Rectal smooth muscle tissue (tissue), 1 donor: Measurements from ENCODE around the gene ZNF335.

Source experiments
- H3K27ac ChIP-seq: one replicate; pipeline ENCODE4 v1.7.0; 2013; ENCODE audit warnings: low read depth, low read length, inconsistent platforms
- H3K27me3 ChIP-seq: one replicate; pipeline ENCODE4 v1.7.0; 2013; ENCODE audit warnings: low read length; ENCODE audit not compliant: control insufficient read depth, insufficient read depth
- H3K36me3 ChIP-seq: one replicate; pipeline ENCODE4 v1.7.0; 2013; ENCODE audit warnings: low read length; ENCODE audit not compliant: control insufficient read depth, insufficient read depth
- H3K4me1 ChIP-seq: one replicate; pipeline ENCODE4 v1.7.0; 2013; ENCODE audit warnings: low read length; ENCODE audit not compliant: control insufficient read depth, insufficient read depth
- H3K4me3 ChIP-seq: one replicate; pipeline ENCODE4 v1.7.0; 2013; ENCODE audit warnings: low read length
- H3K9ac ChIP-seq: one replicate; pipeline ENCODE4 v1.7.0; 2013; ENCODE audit warnings: low read length

The ZNF335 gene

GRCh38 chr20:45912344-45912682 lies 59.7 kb downstream of the ZNF335 start:
- no peaks in the 10 kb centered on the region for H3K36me3 ChIP-seq
- H3K27ac ChIP-seq = peak overlapping the region; percentile 37
- no peaks in the 10 kb centered on the region for H3K27me3 ChIP-seq
- peaks cover 7% of the 10 kb centered on the region for H3K4me1 ChIP-seq
- H3K4me3 ChIP-seq = peak overlapping the region; percentile 83
- no peak overlapping the region for H3K9ac ChIP-seq

GRCh38 chr20:45911486-45912343 lies 60.3 kb downstream of the ZNF335 start, which contains the start of gene PLTP:
TSS of gene PLTP (minus strand) at chr20:45912155. CDS start at chr20:45911452, 703 bp downstream.
- Histone ChIP-seq H3K4me1 (peaks cover 7% of the 10 kb centered on the region), H3K36me3 (no peaks in the 10 kb centered on the region), H3K27me3 (no peaks in the 10 kb centered on the region), H3K27ac (peak within 1 kb of the TSS; percentile 82), H3K4me3 (peak within 1 kb of the TSS; percentile 83), H3K9ac (peak within 1 kb of the TSS; percentile 73)

- Histone ChIP-seq H3K36me3 (no peaks in the 10 kb centered on the region), H3K27me3 (no peaks in the 10 kb centered on the region), H3K4me3 (peak overlapping the region; percentile 83), H3K4me1 (peaks cover 7% of the 10 kb centered on the region), H3K27ac (peak overlapping the region; percentile 82), H3K9ac (no peak overlapping the region)
These were observed 61.1 kb downstream of the ZNF335 start for GRCh38 chr20:45910670-45911485.

GRCh38 chr20:45909817-45910669 lies 62.0 kb downstream of the ZNF335 start:
- Histone ChIP-seq H3K36me3 (no peaks in the 10 kb centered on the region), H3K9ac (no peak overlapping the region), H3K27ac (peak overlapping the region; percentile 51), H3K27me3 (no peaks in the 10 kb centered on the region), H3K4me1 (peaks cover 7% of the 10 kb centered on the region), H3K4me3 (no peak overlapping the region)

GRCh38 chr20:45909336-45909808 lies 62.6 kb downstream of the ZNF335 start:
- Histone ChIP-seq H3K9ac (no peak overlapping the region), H3K27ac (no peak overlapping the region), H3K4me3 (no peak overlapping the region), H3K27me3 (no peaks in the 10 kb centered on the region), H3K4me1 (peaks cover 7% of the 10 kb centered on the region), H3K36me3 (no peaks in the 10 kb centered on the region)

GRCh38 chr20:45908084-45908483 lies 63.9 kb downstream of the ZNF335 start:
- Histone ChIP-seq H3K27ac (no peak overlapping the region), H3K4me1 (peaks cover 7% of the 10 kb centered on the region), H3K4me3 (no peak overlapping the region), H3K9ac (no peak overlapping the region), H3K27me3 (no peaks in the 10 kb centered on the region), H3K36me3 (no peaks in the 10 kb centered on the region)

GRCh38 chr20:45907219-45907948 lies 64.6 kb downstream of the ZNF335 start:
- no peak overlapping the region for H3K27ac ChIP-seq
- H3K27me3 ChIP-seq = no peaks in the 10 kb centered on the region
- no peaks in the 10 kb centered on the region for H3K36me3 ChIP-seq
- H3K9ac ChIP-seq = no peak overlapping the region
- H3K4me1 ChIP-seq = peaks cover 6% of the 10 kb centered on the region
- no peak overlapping the region for H3K4me3 ChIP-seq

GRCh38 chr20:45905505-45906079 lies 66.4 kb downstream of the ZNF335 start:
- H3K9ac ChIP-seq = no peak overlapping the region
- H3K27me3 ChIP-seq = no peaks in the 10 kb centered on the region
- H3K27ac ChIP-seq = no peak overlapping the region
- no peak overlapping the region for H3K4me3 ChIP-seq
- H3K4me1 ChIP-seq = no peaks in the 10 kb centered on the region
- peaks cover 5% of the 10 kb centered on the region for H3K36me3 ChIP-seq

GRCh38 chr20:45904583-45905504 lies 67.2 kb downstream of the ZNF335 start:
- H3K27ac ChIP-seq = no peak overlapping the region

GRCh38 chr20:45902199-45902701 lies 69.8 kb downstream of the ZNF335 start:
- H3K36me3 ChIP-seq = peaks cover 7% of the 10 kb centered on the region
- H3K4me3 ChIP-seq = no peak overlapping the region
- no peaks in the 10 kb centered on the region for H3K4me1 ChIP-seq
- no peak overlapping the region for H3K27ac ChIP-seq
- H3K9ac ChIP-seq = no peak overlapping the region
- no peaks in the 10 kb centered on the region for H3K27me3 ChIP-seq

More at GRCh38 chr20:45904583-45905504, 67.2 kb downstream of the ZNF335 start:
- Histone ChIP-seq H3K4me3 (no peak overlapping the region), H3K4me1 (no peaks in the 10 kb centered on the region), H3K9ac (no peak overlapping the region), H3K27me3 (no peaks in the 10 kb centered on the region), H3K36me3 (peaks cover 5% of the 10 kb centered on the region)
